Panc1 (cell line): ENCODE measurements around the gene UBD. TPM values are rescaled to one million over a fixed set of nuclear protein-coding genes. Genes with fewer than 3 reads are reported as not detected.

ENCODE experiments used
- ATAC-seq: fragments of 200-7000 bp; cut with Tn5 transposase; 2 replicates; pipeline ENCODE4 v1.9.1; 2020; ENCODE audit warnings: mild to moderate bottlenecking, moderate library complexity
- BruUV-seq: library from RNA; stranded (reverse); fragments of 400-500 nt; replicated peaks from 2 replicates; lab custom pipeline; 2021; lab: Mats Ljungman, UMichigan
- CTCF ChIA-PET: fragments of 300-600 bp; sonication (Branson Sonifier 250); formaldehyde crosslinking; loops from one replicate; lab custom pipeline; 2022; ENCODE audit warnings: antibody characterized with exemption; lab: Charles Lee
- POLR2A ChIA-PET: fragments of 300-600 bp; sonication (Branson Sonifier 250); formaldehyde crosslinking; loops from one replicate; lab custom pipeline; 2022; ENCODE audit warnings: antibody characterized with exemption; lab: Charles Lee
- DNase-seq: peaks from one replicate; pipeline ENCODE4 v3.0.0-alpha.2; 2010; ENCODE audit warnings: low read depth, low spot score
- H3K27ac ChIP-seq: 2 replicates; pipeline ENCODE4 v1.5.1; 2011; ENCODE audit warnings: mild to moderate bottlenecking, low read length, inconsistent platforms
- H3K27me3 ChIP-seq: fragments of 200-500 bp; sonication (Bioruptor generic); 2 replicates; pipeline ENCODE4 v1.6.0; 2014; ENCODE audit warnings: low read length, inconsistent platforms; ENCODE audit not compliant: control insufficient read depth, insufficient read depth
- H3K36me3 ChIP-seq: fragments of 200-500 bp; sonication (Bioruptor generic); 2 replicates; pipeline ENCODE4 v1.5.1; 2014; ENCODE audit warnings: inconsistent platforms, mild to moderate bottlenecking, low read length, moderate library complexity; ENCODE audit not compliant: control insufficient read depth, insufficient read depth
- H3K4me1 ChIP-seq: 2 replicates; pipeline ENCODE4 v1.5.1; 2011; ENCODE audit warnings: inconsistent platforms, mild to moderate bottlenecking, low read length, moderate library complexity; ENCODE audit not compliant: control insufficient read depth, insufficient read depth
- H3K4me3 ChIP-seq, 2 experiments: 2 replicates each; pipeline ENCODE4 v1.5.1; 2011 to 2012; ENCODE audit warnings: low read depth in 2 of 2, low read length in 2 of 2, mild to moderate bottlenecking in 2 of 2, inconsistent platforms in 1 of 2, moderate library complexity in 1 of 2
- H3K9me3 ChIP-seq: fragments of 200-500 bp; sonication (Bioruptor generic); 2 replicates; pipeline ENCODE4 v1.5.1; 2014; ENCODE audit warnings: low read depth, mild to moderate bottlenecking, inconsistent platforms, low read length, moderate library complexity; ENCODE audit not compliant: control insufficient read depth, insufficient read depth
- CTCF ChIP-seq: fragments of 450-650 bp; IDR thresholded peaks from 2 replicates; pipeline ENCODE4 v1.5.1; 2017; ENCODE audit warnings: mild to moderate bottlenecking
- POLR2AphosphoS5 ChIP-seq: IDR thresholded peaks from 2 replicates; pipeline ENCODE4 v1.6.1; 2012; ENCODE audit warnings: mild to moderate bottlenecking, low read depth, low read length, moderate library complexity
- REST ChIP-seq, 2 experiments: IDR thresholded peaks; 2 replicates each; pipeline ENCODE4 v1.6.1; 2011 to 2012; ENCODE audit warnings: low read depth in 2 of 2, control low read depth in 1 of 2, low read length in 1 of 2, mild to moderate bottlenecking in 1 of 2, moderate library complexity in 1 of 2; ENCODE audit not compliant: insufficient read depth in 1 of 2
- SIN3A ChIP-seq: IDR thresholded peaks from 2 replicates; pipeline ENCODE4 v1.6.1; 2012; ENCODE audit warnings: low read depth, mild to moderate bottlenecking, low read length, moderate library complexity, borderline replicate concordance; ENCODE audit not compliant: insufficient read depth
- TCF7L2 ChIP-seq: IDR thresholded peaks from 2 replicates; pipeline ENCODE4 v1.6.1; 2011; ENCODE audit warnings: mild to moderate bottlenecking, low read depth, low read length, inconsistent platforms
- in situ Hi-C: cut with HindIII; loops from 2 replicates; pipeline ENCODE4 v1.10.0; 2016; ENCODE audit warnings: low sequenced_read_pairs, low pct_unique_long_range_greater_than_20kb
- intact Hi-C: fragments of 100-400 bp; cut with micrococcal nuclease; formaldehyde crosslinking; loops from one replicate; pipeline ENCODE4 v1.10.0; 2022; ENCODE audit not compliant: unreplicated experiment
- total RNA-seq: library from RNA; stranded (reverse); gene quantifications from one replicate; pipeline ENCODE4 v1.2.1, GENCODE V29; 2021; ENCODE audit not compliant: unreplicated experiment

Gene UBD
- total RNA-seq, 1 experiment from 2014 or later = 0.54 TPM

GRCh38 chr6:29531668-29532067 lies 27.9 kb downstream of the UBD start:
- in situ Hi-C loops = no loop called here
- Histone ChIP-seq H3K27ac (no peak overlapping the region), H3K9me3 (no peaks in the 10 kb centered on the region), H3K27me3 (no peaks in the 10 kb centered on the region), H3K36me3 (no peaks in the 10 kb centered on the region), H3K4me1 (no peaks in the 10 kb centered on the region), H3K4me3 (no peak overlapping the region)
- ATAC-seq (no peak), DNase-seq (no peak)
- ChIA-PET POLR2A (no interaction called here), CTCF (no interaction called here)
- no TSS peak for BruUV-seq
- TF ChIP-seq CTCF (no peak), REST (IDR thresholded peaks at IDR 0.05; ENCODE audit: insufficient read depth in 1 of 2, low read depth in 2 of 2, low read length in 1 of 2) (no peak), TCF7L2 (no peak), POLR2AphosphoS5 (no peak), SIN3A (no peak)
- intact Hi-C loops = no loop called here

GRCh38 chr6:29530671-29531310 lies 28.7 kb downstream of the UBD start:
- Histone ChIP-seq H3K9me3 (no peaks in the 10 kb centered on the region), H3K27me3 (no peaks in the 10 kb centered on the region), H3K36me3 (no peaks in the 10 kb centered on the region), H3K4me1 (no peaks in the 10 kb centered on the region), H3K4me3 (no peak overlapping the region), H3K27ac (no peak overlapping the region)
- no TSS peak for BruUV-seq
- POLR2A ChIA-PET = no interaction called here
- CTCF ChIA-PET = no interaction called here
- no peak for DNase-seq
- intact Hi-C loops (no loop called here), in situ Hi-C loops (no loop called here)
- no peak for TF ChIP-seq REST (IDR thresholded peaks at IDR 0.05; ENCODE audit: insufficient read depth in 1 of 2, low read depth in 2 of 2, low read length in 1 of 2)
- no peak for TF ChIP-seq POLR2AphosphoS5
- no peak for TF ChIP-seq TCF7L2
- TF ChIP-seq CTCF = no peak
- no peak for TF ChIP-seq SIN3A
- no peak for ATAC-seq
